ENCODE measurements around the gene PEAK3. TPM values are rescaled to one million over a fixed set of nuclear protein-coding genes. Genes with fewer than 3 reads are reported as not detected.
A peak's percentile ranks its signal among the peaks of the same experiment; 100 is the strongest.

The PEAK3 gene
- total RNA-seq, 1 donor from 2014 or later: 2.0 TPM

DNA sequence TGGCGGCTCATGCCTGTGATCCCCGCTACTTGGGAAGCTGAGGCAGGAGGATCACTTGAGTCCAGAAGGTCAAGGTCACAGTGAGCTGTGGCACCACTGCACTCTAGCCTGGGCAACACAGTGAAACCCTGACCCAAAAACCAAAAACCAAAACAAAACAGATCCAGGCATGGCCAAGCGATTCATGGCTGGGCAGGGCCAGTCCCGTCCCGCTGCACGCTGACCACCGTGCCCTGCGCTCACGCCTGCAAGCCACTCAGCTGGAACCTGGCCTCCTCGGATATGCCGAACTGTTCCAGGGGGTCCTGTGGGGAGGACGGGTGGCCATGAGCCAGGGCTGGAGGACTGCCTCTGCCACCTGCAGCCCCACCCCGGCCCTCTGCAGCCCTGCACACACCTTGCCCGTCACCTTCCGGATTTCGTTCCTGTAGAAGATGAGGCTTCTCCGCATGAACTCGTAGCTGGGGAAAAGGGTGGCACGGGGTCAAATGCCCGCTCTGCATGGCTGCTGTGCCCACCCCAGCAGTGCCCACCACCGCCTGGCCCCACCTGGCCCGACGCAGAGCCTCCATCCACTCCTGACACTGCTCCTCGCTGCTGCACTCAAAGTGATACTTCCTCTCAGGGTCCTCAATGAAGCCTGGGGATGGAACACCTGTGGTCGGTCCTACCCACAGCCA lies 48.2 kb downstream of the PEAK3 start:
- TF ChIP-seq POLR2AphosphoS5 (IDR thresholded peaks at IDR 0.05; ENCODE audit: insufficient read depth in 1 of 2, low read depth in 1 of 2) (no peak), POLR2A (IDR thresholded peaks at IDR 0.05) (no peak)
- TF ChIP-seq, protein P1, sequence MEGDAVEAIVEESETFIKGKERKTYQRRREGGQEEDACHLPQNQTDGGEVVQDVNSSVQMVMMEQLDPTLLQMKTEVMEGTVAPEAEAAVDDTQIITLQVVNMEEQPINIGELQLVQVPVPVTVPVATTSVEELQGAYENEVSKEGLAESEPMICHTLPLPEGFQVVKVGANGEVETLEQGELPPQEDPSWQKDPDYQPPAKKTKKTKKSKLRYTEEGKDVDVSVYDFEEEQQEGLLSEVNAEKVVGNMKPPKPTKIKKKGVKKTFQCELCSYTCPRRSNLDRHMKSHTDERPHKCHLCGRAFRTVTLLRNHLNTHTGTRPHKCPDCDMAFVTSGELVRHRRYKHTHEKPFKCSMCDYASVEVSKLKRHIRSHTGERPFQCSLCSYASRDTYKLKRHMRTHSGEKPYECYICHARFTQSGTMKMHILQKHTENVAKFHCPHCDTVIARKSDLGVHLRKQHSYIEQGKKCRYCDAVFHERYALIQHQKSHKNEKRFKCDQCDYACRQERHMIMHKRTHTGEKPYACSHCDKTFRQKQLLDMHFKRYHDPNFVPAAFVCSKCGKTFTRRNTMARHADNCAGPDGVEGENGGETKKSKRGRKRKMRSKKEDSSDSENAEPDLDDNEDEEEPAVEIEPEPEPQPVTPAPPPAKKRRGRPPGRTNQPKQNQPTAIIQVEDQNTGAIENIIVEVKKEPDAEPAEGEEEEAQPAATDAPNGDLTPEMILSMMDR (IDR thresholded peaks at IDR 0.05): no peak
- DNase-seq (ENCODE audit: extremely low spot score in 2 of 2): no peak
- no peaks in the 10 kb centered on the region for H3K27me3 ChIP-seq
- intact Hi-C loops (cut with DNase I): no loop called here
- H3K36me3 ChIP-seq: peaks cover 0 to 19% of the 10 kb centered on the region in 2 donors
- peaks cover 41% of the 10 kb centered on the region for H3K4me1 ChIP-seq
- no peak overlapping the region for H3K27ac ChIP-seq
- no peak overlapping the region for H3K4me3 ChIP-seq
- no peaks in the 10 kb centered on the region for H3K9me3 ChIP-seq

DNA sequence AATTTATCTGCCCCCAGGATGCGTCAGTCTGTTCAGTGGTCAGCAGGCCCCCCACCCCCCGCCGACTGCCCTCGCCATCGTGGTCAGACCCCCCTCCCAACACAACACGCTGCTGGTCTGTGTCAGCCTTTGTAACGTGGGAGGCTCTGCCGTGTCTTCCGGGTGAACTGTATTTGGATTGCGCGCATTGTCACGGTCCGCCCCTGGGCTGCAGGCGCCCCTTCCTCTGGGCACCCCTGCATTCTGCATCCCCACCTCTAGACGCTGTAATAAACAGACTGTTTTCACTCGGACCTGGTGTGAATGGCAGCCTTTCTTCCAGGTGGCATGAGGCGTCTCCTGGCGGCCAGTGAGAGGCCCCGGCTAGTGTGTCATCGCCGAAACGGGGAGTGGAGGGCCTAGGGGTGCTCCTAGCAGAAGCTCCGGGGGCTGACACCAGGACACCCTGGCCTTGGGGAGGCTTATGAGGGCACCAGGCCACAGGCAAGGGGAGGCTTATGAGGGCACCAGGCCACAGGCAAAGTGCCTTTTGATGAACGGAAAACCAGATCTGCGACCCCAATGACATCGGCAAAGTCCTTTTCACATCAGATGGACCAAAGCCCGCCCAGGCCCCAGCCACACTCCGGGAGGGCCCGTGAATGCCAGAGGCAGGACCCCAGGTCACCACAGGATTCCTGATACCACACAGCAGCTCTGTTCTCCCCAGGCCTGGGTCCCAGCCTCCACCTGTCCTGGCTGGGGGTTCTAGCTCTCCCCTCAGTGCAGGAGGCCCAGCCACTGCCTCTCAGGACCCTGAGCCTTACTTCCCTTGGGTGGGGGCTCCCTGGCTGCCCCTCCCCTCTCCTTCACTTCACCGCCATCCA lies 49.5 kb downstream of the PEAK3 start:
- H3K4me3 ChIP-seq: no peak overlapping the region
- H3K4me1 ChIP-seq: peaks cover 29% of the 10 kb centered on the region
- intact Hi-C loops (cut with DNase I): no loop called here
- H3K27ac ChIP-seq: no peak overlapping the region
- TF ChIP-seq, protein P1 (IDR thresholded peaks at IDR 0.05): no peak
- TF ChIP-seq POLR2A (IDR thresholded peaks at IDR 0.05): no peak
- TF ChIP-seq POLR2AphosphoS5 (IDR thresholded peaks at IDR 0.05; ENCODE audit: insufficient read depth in 1 of 2, low read depth in 1 of 2): no peak
- peaks cover 0 to 25% of the 10 kb centered on the region in 2 donors for H3K36me3 ChIP-seq
- H3K9me3 ChIP-seq: no peaks in the 10 kb centered on the region
- H3K27me3 ChIP-seq: no peaks in the 10 kb centered on the region
- no peak for DNase-seq (ENCODE audit: extremely low spot score in 2 of 2)

DNA sequence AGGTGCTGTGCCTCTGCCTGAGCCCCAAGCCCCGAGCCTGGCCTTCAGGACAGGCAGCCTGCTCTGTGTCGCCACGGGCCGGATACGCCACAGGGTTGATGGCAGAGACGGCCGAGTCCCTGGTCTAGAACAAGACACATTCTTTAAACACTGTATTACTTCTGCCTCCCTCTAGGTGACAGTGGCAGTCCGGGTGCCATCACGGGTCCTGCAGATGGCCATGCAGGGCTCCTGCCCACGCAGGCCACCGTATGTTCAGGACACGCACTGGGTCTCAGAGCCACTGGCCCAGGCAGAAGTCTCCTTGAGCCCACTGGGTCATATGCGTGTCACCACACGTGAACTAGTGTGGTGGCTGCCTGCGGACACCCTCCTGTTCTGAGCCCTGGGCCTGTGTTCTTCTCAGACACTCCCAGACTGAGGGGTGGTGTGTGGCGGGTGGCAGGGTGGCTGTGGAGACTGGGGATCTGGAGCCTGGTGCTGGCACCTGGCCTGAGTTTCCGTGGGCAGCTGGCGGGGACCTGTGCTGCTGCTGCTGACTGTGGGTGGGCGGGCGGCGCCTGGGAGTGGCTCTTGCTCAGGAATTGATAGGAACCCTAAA lies 50.3 kb downstream of the PEAK3 start:
- peak overlapping the region; percentile 33 for H3K27ac ChIP-seq
- intact Hi-C loops (cut with DNase I): no loop called here

DNA sequence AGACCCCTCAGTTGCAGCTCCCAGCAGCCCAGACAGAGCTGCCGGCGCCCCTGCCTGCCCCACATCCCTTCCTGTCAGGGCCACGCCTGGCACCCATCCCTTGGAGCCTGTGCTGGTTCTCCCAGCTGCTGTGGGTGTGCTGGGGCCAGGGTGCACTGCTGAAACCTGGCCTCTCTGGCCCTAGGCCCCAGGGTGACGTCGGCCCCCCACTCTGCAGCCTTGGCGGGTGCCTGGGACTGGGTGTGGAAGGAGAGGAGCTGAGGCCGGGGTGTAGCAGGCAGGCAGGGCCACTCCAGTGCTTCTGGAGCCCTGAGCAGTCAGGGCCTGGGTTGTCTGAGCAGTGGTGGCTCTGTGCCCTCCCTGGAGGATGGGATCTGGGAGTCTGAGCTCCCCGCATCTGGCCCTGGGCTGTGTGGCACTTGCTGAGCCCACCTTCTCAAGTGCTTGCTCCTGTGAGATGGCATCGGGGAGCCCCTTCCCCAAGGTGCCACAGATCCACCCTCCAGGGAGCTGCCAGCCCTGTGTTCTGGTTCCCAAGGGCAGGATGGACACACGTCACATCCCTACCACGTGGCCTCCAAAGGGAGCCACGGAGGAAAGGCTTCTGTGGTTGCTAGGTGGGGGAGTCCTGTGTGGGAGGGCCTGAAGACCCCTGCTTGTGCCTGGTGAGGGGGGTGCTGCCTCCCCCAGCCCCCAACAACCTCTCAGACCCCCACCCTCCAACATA lies 51.0 kb downstream of the PEAK3 start:
- Histone ChIP-seq H3K27me3 (no peaks in the 10 kb centered on the region), H3K27ac (peak overlapping the region; percentile 33), H3K4me3 (no peak overlapping the region), H3K36me3 (peaks cover 0 to 36% of the 10 kb centered on the region in 2 donors), H3K4me1 (peaks cover 23% of the 10 kb centered on the region), H3K9me3 (no peaks in the 10 kb centered on the region)
- intact Hi-C loops (cut with DNase I): no loop called here
- no peak for TF ChIP-seq POLR2AphosphoS5 (IDR thresholded peaks at IDR 0.05; ENCODE audit: insufficient read depth in 1 of 2, low read depth in 1 of 2)
- TF ChIP-seq, protein P1 (IDR thresholded peaks at IDR 0.05): no peak
- TF ChIP-seq POLR2A (IDR thresholded peaks at IDR 0.05): no peak
- DNase-seq (ENCODE audit: extremely low spot score in 2 of 2): no peak

More for the DNA sequence above, 50.3 kb downstream of the PEAK3 start:
- Histone ChIP-seq H3K9me3 (no peaks in the 10 kb centered on the region), H3K4me3 (no peak overlapping the region), H3K36me3 (peaks cover 0 to 28% of the 10 kb centered on the region in 2 donors), H3K4me1 (peaks cover 23% of the 10 kb centered on the region), H3K27me3 (no peaks in the 10 kb centered on the region)
- DNase-seq (ENCODE audit: extremely low spot score in 2 of 2): no peak
- TF ChIP-seq, protein P1 (IDR thresholded peaks at IDR 0.05): no peak
- no peak for TF ChIP-seq POLR2AphosphoS5 (IDR thresholded peaks at IDR 0.05; ENCODE audit: insufficient read depth in 1 of 2, low read depth in 1 of 2)
- TF ChIP-seq POLR2A (IDR thresholded peaks at IDR 0.05): no peak
